Gastroesophageal sphincter (tissue), 3 donors: Measurements from ENCODE around the gene DNAJB6.

Experiments used
- CTCF ChIP-seq, 4 experiments: fragments of 200-600 bp in 2 of 4; fragments of 450-650 bp in 2 of 4; sonication (generic) in 1 of 4; IDR thresholded peaks; one replicate each; pipeline ENCODE4 v1.5.1; 2017 to 2019; ENCODE audit warnings: antibody characterized with exemption in 4 of 4, mild to moderate bottlenecking in 2 of 4, moderate library complexity in 2 of 4
- POLR2A ChIP-seq, 2 donors: fragments of 450-650 bp; IDR thresholded peaks; one replicate each; pipeline ENCODE4 v1.6.1; 2017; ENCODE audit warnings: antibody characterized with exemption in 2 of 2, mild to moderate bottlenecking in 2 of 2, moderate library complexity in 1 of 2
- POLR2AphosphoS5 ChIP-seq: sonication (generic); formaldehyde crosslinking; IDR thresholded peaks from one replicate; pipeline ENCODE4 v1.6.1; 2017; ENCODE audit warnings: antibody characterized with exemption

GRCh38 chr7:157422279-157422678 is 85.5 kb downstream of the DNAJB6 start:
- no peak for TF ChIP-seq POLR2AphosphoS5
- TF ChIP-seq CTCF (IDR thresholded peaks at IDR 0.05) = no peak
- TF ChIP-seq POLR2A (IDR thresholded peaks at IDR 0.05) = no peak
